ENCODE data around the gene CD82.
"Not testable (repeated sequence)": the region's sequence is repeated elsewhere in the genome, so short reads cannot be mapped to it uniquely, and the experiment has no call there.

The CD82 gene

GRCh38 chr11:44631831-44632230, 66.4 kb downstream of the CD82 start:
- no peak for DNase-seq (ENCODE audit: low read depth in 2 of 2)

- no peak for DNase-seq (ENCODE audit: low read depth in 2 of 2)
Observed at GRCh38 chr11:44632466-44633123, 67.1 kb downstream of the CD82 start.

GRCh38 chr11:44633641-44634040, 68.2 kb downstream of the CD82 start:
- no peak for DNase-seq (ENCODE audit: low read depth in 2 of 2)

- no peak for DNase-seq (ENCODE audit: low read depth in 2 of 2)
Observed at GRCh38 chr11:44634401-44635281, 69.2 kb downstream of the CD82 start.

GRCh38 chr11:44637487-44637886, 72.0 kb downstream of the CD82 start:
- no peak for DNase-seq (ENCODE audit: low read depth in 2 of 2)

- DNase-seq (ENCODE audit: low read depth in 2 of 2), result no peak
Observed at GRCh38 chr11:44638032-44638431, 72.6 kb downstream of the CD82 start.

- DNase-seq (ENCODE audit: low read depth in 2 of 2), result no peak
Observed at GRCh38 chr11:44643217-44643616, 77.8 kb downstream of the CD82 start.

GRCh38 chr11:44645827-44646226, 80.4 kb downstream of the CD82 start:
- no peak for DNase-seq (ENCODE audit: low read depth in 2 of 2)

GRCh38 chr11:44647255-44647955, 81.9 kb downstream of the CD82 start:
- not testable (repeated sequence) for DNase-seq (ENCODE audit: low read depth in 2 of 2)

GRCh38 chr11:44648109-44648508, 82.6 kb downstream of the CD82 start:
- DNase-seq (ENCODE audit: low read depth in 2 of 2), result no peak

- no peak for DNase-seq (ENCODE audit: low read depth in 2 of 2)
Observed at GRCh38 chr11:44651535-44652155, 86.2 kb downstream of the CD82 start.

GRCh38 chr11:44652901-44653644, 87.6 kb downstream of the CD82 start:
- DNase-seq (ENCODE audit: low read depth in 2 of 2), result no peak

- DNase-seq (ENCODE audit: low read depth in 2 of 2), result no peak
Observed at GRCh38 chr11:44654057-44654456, 88.6 kb downstream of the CD82 start.

GRCh38 chr11:44654596-44654995, 89.1 kb downstream of the CD82 start:
- DNase-seq (ENCODE audit: low read depth in 2 of 2), result no peak

- DNase-seq (ENCODE audit: low read depth in 2 of 2), result no peak
Observed at GRCh38 chr11:44657836-44658505, 92.5 kb downstream of the CD82 start.

- DNase-seq (ENCODE audit: low read depth in 2 of 2), result no peak
Observed at GRCh38 chr11:44658506-44658850, 93.0 kb downstream of the CD82 start.

GRCh38 chr11:44659641-44660040, 94.2 kb downstream of the CD82 start:
- no peak for DNase-seq (ENCODE audit: low read depth in 2 of 2)

- not testable (repeated sequence) for DNase-seq (ENCODE audit: low read depth in 2 of 2)
Observed at GRCh38 chr11:44660535-44660934, 95.1 kb downstream of the CD82 start.

- DNase-seq (ENCODE audit: low read depth in 2 of 2), result no peak
Observed at GRCh38 chr11:44661311-44661717, 95.9 kb downstream of the CD82 start.
